OCI-LY1 (cell line): Measurements from ENCODE around the gene CAMTA1.

Experiments used
- EZH2 ChIP-seq: fragments of 200-600 bp; sonication (generic), shearing (Covaris generic); IDR thresholded peaks from 2 replicates; pipeline ENCODE4 v1.8.0; 2017; ENCODE audit warnings: borderline replicate concordance, mixed run types, mild to moderate bottlenecking, antibody characterized with exemption, low read length, moderate library complexity, mixed read lengths
- TF ChIP-seq, protein P1 (sequence below): fragments of 200-600 bp; sonication (generic), shearing (Covaris generic); IDR thresholded peaks from 2 replicates; pipeline ENCODE4 v1.5.1; 2017; ENCODE audit warnings: mild to moderate bottlenecking, antibody characterized with exemption, low read length, moderate library complexity, mixed read lengths

DNA sequence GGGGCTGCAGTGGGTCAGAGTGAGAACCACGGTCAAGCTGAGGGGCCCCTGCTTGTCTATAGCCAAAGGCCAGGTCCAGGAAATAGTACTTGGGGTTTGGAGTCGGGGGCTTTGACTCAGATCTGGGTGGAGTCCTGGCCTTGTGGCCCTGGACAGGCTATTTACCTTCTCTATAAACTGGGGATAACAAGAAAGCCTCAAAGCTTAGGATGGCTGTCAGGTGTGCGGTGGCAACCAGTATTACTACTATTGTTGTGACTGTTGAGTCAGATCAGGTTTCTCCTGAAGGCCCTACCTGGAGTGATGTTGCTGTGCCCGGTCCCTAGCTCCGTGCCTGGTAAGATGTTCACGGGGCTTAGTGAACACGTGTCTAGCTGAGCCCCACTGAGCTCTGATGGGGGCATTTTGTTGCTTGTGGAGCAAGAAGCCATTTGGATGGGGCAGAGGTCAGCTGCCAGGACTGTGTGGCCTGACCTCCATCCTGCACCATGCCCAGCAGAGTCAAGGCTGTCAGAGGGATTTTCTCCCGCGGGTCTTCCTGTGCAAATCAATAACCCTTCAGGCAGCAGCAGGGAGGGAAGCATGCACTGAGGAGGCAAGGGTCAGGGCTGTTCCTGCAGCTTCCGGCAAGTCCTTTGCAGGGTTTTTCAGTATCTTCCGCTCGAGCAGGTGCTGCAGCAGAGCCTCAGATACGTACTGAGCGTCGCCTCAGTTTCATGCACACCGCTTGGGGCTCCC lies 170.3 kb downstream of the CAMTA1 start:
- TF ChIP-seq, protein P1, sequence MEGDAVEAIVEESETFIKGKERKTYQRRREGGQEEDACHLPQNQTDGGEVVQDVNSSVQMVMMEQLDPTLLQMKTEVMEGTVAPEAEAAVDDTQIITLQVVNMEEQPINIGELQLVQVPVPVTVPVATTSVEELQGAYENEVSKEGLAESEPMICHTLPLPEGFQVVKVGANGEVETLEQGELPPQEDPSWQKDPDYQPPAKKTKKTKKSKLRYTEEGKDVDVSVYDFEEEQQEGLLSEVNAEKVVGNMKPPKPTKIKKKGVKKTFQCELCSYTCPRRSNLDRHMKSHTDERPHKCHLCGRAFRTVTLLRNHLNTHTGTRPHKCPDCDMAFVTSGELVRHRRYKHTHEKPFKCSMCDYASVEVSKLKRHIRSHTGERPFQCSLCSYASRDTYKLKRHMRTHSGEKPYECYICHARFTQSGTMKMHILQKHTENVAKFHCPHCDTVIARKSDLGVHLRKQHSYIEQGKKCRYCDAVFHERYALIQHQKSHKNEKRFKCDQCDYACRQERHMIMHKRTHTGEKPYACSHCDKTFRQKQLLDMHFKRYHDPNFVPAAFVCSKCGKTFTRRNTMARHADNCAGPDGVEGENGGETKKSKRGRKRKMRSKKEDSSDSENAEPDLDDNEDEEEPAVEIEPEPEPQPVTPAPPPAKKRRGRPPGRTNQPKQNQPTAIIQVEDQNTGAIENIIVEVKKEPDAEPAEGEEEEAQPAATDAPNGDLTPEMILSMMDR = no peak
- no peak for TF ChIP-seq EZH2
